PC-9 (cell line): ENCODE measurements around the gene EMP1.

Experiments
- EZH2 ChIP-seq: fragments of 200-600 bp; sonication (generic); IDR thresholded peaks from 2 replicates; pipeline ENCODE4 v1.8.0; 2017; ENCODE audit warnings: antibody characterized with exemption, low read depth
- TF ChIP-seq, protein P1 (sequence below): fragments of 200-600 bp; sonication (generic); conservative IDR thresholded peaks from 2 replicates; pipeline ENCODE4 v1.6.1; 2017; ENCODE audit warnings: mixed run types, antibody characterized with exemption, mild to moderate bottlenecking, moderate library complexity

- TF ChIP-seq, protein P1, sequence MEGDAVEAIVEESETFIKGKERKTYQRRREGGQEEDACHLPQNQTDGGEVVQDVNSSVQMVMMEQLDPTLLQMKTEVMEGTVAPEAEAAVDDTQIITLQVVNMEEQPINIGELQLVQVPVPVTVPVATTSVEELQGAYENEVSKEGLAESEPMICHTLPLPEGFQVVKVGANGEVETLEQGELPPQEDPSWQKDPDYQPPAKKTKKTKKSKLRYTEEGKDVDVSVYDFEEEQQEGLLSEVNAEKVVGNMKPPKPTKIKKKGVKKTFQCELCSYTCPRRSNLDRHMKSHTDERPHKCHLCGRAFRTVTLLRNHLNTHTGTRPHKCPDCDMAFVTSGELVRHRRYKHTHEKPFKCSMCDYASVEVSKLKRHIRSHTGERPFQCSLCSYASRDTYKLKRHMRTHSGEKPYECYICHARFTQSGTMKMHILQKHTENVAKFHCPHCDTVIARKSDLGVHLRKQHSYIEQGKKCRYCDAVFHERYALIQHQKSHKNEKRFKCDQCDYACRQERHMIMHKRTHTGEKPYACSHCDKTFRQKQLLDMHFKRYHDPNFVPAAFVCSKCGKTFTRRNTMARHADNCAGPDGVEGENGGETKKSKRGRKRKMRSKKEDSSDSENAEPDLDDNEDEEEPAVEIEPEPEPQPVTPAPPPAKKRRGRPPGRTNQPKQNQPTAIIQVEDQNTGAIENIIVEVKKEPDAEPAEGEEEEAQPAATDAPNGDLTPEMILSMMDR: no peak
- TF ChIP-seq EZH2: no peak
Observed at GRCh38 chr12:13170892-13171490, 25.5 kb upstream of the EMP1 start.
